Right kidney (tissue), 9 donors: ENCODE results near the gene RASSF1.

Source experiments
- DNase-seq: peaks from one replicate; pipeline ENCODE4 v3.0.0-alpha.2; 2016
- long read RNA-seq, 8 donors: transcript quantifications; one replicate each; lab custom pipeline, GENCODE V29; 2026

RASSF1 gene
- long read RNA-seq, donor 1, transcript RASSF1-201 (5 exons, 1,757 nt) = major isoform, 15 of 19 reads
- long read RNA-seq, donor 1, partial matches to known transcripts = 0 of 19 reads
- long read RNA-seq, donor 1, other reads (novel, unspliced or antisense) = 0 of 19 reads
- long read RNA-seq, donor 2, transcript RASSF1-201 (5 exons, 1,757 nt) = major isoform, 8 of 8 reads
- long read RNA-seq, donor 2, partial matches to known transcripts = 0 of 8 reads
- long read RNA-seq, donor 2, other reads (novel, unspliced or antisense) = 0 of 8 reads
- long read RNA-seq, donor 3, partial matches to known transcripts = 0 of 6 reads
- long read RNA-seq, donor 3, other reads (novel, unspliced or antisense) = 0 of 6 reads
- long read RNA-seq, donor 4, transcript RASSF1-201 (5 exons, 1,757 nt) = major isoform, 6 of 15 reads
- long read RNA-seq, donor 4, partial matches to known transcripts = 6 of 15 reads
- long read RNA-seq, donor 4, other reads (novel, unspliced or antisense) = 0 of 15 reads
- long read RNA-seq, donor 5, transcript RASSF1-201 (5 exons, 1,757 nt) = major isoform, 5 of 14 reads
- long read RNA-seq, donor 5, partial matches to known transcripts = 9 of 14 reads
- long read RNA-seq, donor 5, other reads (novel, unspliced or antisense) = 0 of 14 reads
- long read RNA-seq, donor 6, transcript RASSF1-201 (5 exons, 1,757 nt) = major isoform, 6 of 11 reads
- long read RNA-seq, donor 6, partial matches to known transcripts = 5 of 11 reads
- long read RNA-seq, donor 6, other reads (novel, unspliced or antisense) = 0 of 11 reads
- long read RNA-seq, donor 7, transcript RASSF1-201 (5 exons, 1,757 nt) = major isoform, 5 of 5 reads
- long read RNA-seq, donor 7, partial matches to known transcripts = 0 of 5 reads
- long read RNA-seq, donor 7, other reads (novel, unspliced or antisense) = 0 of 5 reads
- long read RNA-seq, donor 8, transcript RASSF1-201 (5 exons, 1,757 nt) = major isoform, 5 of 9 reads
- long read RNA-seq, donor 8, partial matches to known transcripts = 0 of 9 reads
- long read RNA-seq, donor 8, other reads (novel, unspliced or antisense) = 0 of 9 reads

DNA sequence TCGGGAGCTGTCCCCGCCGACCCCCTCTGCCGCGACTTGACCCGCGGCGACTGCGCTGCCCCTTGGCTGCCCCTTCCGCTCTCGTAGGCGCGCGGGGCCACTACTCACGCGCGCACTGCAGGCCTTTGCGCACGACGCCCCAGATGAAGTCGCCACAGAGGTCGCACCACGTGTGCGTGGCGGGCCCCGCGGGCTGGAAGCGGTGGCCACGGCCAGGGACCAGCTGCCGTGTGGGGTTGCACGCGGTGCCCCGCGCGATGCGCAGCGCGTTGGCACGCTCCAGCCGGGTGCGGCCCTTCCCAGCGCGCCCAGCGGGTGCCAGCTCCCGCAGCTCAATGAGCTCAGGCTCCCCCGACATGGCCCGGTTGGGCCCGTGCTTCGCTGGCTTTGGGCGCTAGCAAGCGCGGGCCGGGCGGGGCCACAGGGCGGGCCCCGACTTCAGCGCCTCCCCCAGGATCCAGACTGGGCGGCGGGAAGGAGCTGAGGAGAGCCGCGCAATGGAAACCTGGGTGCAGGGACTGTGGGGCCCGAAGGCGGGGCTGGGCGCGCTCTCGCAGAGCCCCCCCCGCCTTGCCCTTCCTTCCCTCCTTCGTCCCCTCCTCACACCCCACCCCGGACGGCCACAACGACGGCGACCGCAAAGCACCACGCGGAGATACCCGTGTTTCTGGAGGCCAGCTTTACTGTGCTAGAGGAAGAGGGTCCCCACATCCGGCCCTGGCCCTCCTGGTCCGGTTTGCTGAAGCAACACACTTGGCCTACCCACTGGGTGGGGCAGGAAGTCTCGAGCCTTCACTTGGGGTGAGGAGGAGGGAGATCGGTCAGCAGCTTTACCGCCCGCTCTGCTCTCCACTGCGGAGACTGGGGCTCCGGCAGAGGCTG, at the start of gene RASSF1:
TSS of gene RASSF1 (minus strand) at position 389 of the 882 bp plus-strand sequence. CDS start at position 358, 31 bp downstream.
- peak; percentile 71 for DNase-seq

GRCh38 chr3:50389414-50389767, 48.8 kb upstream of the RASSF1 start:
- DNase-seq = no peak

DNA sequence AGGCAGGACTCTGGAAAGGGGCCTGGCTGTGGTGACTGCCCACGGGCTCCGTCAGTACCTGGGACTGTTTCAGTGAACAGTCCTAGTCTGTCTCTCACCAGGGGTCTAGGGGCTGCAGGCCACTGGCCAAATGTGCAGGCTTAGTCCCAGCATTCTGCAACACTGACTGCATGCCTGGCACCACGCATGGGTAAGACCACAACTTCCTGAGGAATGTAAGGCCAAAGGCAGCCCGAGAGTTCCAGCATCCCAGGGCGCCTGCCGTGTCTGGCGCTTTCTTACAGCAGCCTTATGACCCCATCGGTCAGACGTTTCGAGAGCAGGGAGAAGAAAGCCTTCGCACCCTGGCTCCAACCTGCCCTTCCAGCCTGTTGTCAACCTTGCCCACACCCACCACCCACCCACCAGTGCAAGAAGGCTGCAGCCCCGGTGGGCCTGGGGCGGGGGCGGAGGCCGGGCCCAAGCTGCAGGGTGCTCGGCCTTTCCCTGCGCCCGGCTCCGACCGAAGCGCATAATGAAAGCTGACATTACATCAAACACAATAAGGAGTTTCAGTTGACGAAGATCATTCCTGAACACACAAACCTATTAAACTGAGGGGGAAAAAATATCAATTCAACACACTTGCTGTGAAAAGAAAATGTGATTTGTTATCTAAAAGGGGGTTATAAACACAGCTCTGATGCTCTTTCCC, 48.2 kb upstream of the RASSF1 start:
- DNase-seq = no peak

DNA sequence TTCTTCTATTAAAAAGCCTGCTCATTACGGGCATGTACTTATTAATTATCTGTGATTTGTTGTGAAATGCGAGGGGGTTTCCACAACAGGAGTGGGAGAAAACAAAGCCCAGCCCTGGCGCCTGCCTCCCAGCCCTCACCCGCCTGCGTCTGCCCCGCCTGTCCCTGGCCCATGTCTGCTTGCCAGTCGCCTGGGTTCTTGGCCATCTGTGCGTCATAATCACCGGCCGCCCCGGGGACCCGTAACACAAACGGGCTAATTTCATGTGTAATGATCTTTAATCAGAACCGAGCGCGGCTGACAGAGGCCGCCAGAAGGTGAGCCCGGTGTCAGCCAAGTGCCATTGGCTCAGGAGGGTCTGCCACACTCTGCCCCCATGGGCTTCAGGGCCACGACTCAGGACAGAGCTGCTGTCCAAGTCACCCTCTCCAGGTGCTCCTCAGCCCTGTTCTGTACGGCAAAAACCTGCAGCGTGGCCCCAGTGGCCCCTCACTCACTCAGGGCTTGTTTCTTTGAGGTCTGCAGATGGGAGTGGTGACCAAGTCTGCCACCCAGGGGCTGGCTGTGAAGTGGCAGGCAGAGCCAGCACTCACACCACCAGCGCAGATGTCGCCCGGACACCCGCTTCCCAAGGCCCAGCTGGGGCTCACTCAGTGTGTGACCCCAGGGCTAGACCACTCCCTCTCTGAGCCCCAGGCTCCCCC, 47.5 kb upstream of the RASSF1 start:
- DNase-seq = no peak

GRCh38 chr3:50385754-50386153, 45.1 kb upstream of the RASSF1 start:
- no peak for DNase-seq

GRCh38 chr3:50383750-50384149, 43.1 kb upstream of the RASSF1 start:
- no peak for DNase-seq

- DNase-seq = no peak
Measured at GRCh38 chr3:50382722-50383121, 42.1 kb upstream of the RASSF1 start.

DNA sequence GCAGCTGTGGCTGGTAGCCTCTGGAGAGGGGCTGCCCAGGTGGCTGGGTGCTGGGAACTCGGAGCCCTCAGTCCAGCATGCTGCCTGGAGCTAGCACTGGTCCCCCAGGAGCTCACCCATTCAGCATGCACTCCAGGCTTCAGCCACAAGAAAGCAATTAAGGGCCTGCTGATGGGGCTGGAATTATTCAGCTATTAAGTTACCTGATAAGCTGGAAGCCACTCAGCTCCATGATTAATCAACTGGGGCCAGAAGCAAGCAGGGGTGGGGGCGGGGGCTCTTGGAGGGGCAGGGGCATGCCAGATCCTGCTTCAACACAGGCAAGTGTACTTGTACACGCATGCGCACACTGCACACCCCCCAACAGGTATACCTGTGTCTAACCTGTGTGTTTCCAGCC, 40.7 kb upstream of the RASSF1 start:
- no peak for DNase-seq

DNA sequence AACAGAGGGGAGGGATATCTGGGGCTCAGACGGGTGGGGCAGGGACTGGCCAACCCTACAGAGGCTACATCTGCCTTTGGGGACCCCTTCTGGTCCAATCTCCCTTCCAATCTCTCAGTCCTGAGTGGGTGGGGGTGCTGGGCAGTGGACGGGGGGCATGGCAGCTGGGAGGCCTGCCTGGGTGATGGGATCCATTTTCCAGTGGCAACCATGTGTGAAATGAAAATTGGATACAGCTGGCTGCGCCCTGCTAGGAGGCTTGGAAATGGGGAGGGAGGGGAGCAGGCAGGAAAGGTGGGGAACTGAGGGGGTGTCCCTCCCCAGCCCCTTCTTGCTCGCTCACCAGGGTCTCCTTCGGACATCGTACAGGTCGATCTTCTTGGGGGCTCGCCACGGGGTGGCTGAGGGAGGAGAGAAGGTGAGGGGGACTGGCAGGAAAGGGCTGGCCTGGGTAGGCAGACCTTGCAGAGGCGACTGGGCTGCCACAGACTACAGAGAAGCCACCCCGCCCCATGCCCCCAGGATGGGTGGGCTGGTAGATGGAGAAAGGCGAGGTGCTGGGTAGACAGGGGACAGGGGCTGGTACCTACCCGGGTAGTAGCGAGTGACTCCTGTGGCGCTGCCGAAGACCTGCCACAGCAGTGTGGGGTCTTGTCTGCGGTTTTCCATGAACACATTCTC, 39.9 kb upstream of the RASSF1 start:
- no peak for DNase-seq

- no peak for DNase-seq
Measured at GRCh38 chr3:50378757-50379156, 38.1 kb upstream of the RASSF1 start.

GRCh38 chr3:50378024-50378423, 37.4 kb upstream of the RASSF1 start:
- DNase-seq = no peak

- DNase-seq = no peak
Measured at GRCh38 chr3:50375258-50375931, 34.8 kb upstream of the RASSF1 start.

- no peak for DNase-seq
Measured at GRCh38 chr3:50374363-50375257, 34.0 kb upstream of the RASSF1 start.

DNA sequence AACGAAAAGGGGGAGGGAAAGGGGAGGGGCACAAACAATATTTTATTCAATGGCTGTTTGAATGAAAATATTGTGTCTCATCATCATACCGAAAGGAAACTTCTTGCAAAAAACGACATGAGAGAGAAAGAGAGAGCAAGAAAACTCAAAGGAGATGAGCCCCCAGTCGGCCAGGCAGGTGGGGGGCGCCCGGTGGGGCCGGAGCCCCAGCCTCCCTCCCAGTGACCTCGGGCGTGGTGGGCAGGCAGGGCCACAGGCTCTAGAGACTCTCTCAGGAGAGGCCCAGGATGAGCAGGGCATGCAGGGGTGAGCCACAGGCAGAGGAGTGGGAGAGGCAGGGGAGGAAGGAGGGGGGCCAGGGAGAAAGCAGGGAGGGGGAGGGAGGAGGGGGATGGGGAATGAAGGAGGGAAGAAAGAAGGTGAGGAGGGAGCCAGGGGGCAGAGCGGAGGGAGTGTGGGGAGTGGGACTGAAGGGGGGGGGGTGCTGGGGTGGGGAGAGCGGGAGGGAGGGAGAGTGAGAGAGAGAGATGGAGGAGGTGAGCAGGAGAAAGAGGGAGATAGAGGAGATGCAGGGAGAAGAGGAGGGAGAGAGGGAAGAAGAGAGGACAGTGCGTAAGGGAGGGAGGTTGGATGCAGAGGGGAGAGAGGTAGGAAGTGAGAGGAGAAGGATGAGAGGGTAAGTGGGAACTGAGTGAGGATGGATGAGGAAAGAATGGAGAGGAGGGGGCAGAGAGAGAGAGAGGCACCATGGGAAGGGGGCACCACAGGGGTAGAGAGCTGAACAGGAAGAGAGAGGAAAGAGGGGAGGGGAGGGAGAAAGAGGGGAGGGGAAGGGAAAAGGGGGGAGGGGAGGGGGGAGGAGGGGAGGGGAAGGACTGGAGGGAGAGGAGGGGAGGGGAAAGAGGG, 32.8 kb upstream of the RASSF1 start:
- no peak for DNase-seq

- DNase-seq = no peak
Measured at GRCh38 chr3:50372349-50372748, 31.7 kb upstream of the RASSF1 start.

DNA sequence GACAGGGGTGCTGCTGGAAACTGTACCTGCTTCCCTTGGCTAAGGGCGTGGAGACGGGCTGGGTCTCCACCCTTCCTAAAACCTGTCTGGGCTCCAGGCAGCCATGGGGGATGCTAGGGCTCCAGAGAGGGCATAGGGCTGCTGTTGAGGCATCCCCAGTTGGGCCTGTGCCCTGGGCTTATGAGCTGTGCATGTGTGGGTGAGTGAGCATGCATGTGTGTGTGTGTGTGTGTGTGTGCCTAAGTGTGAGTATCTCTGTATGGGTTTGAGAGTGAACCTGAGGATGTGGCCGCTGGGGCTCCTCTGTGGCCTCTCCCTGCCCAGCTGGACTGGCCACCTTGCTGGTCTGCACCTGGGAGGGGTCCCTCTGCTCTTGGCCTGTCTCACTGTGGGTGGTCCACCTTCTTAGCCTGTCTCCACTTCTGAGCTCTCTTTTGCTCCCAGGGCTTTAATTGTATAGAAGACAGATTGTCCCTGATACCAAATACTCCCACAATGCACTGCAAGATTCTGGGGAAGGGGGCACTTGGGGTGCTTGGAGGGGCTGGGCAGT, 30.6 kb upstream of the RASSF1 start:
- no peak for DNase-seq

DNA sequence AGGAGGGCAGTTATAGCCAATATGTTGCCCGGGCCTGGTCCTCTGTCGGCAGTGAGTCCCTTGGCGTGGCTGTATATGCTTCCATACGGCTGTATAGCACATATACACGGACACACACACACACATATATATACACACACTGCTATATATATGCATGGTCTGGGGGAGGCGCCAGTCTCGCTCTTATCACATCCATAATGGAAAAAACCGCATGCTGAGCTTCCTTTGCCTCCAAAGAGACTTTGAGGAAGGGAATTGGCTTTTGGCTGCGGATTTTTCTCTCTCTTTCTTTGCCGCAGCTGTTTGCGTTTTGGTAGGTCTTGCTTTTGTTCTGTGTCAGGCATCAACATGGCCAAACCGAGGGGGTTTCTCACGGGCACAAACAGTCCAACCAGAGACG, 30.0 kb upstream of the RASSF1 start:
- no peak for DNase-seq
